Astrocyte (in vitro differentiated cells and primary cell): ENCODE measurements around the gene ZNF436.

ENCODE experiments used
- EZH2 ChIP-seq: IDR thresholded peaks from 2 replicates; pipeline ENCODE4 v1.6.1; 2012; ENCODE audit warnings: mild to moderate bottlenecking, low read length, inconsistent platforms; ENCODE audit not compliant: insufficient read depth
- TF ChIP-seq, protein P1 (sequence below): IDR thresholded peaks from 2 replicates; pipeline ENCODE4 v1.5.1; 2011; ENCODE audit warnings: low read depth, mild to moderate bottlenecking, inconsistent platforms, low read length, moderate library complexity; ENCODE audit not compliant: insufficient read depth

DNA sequence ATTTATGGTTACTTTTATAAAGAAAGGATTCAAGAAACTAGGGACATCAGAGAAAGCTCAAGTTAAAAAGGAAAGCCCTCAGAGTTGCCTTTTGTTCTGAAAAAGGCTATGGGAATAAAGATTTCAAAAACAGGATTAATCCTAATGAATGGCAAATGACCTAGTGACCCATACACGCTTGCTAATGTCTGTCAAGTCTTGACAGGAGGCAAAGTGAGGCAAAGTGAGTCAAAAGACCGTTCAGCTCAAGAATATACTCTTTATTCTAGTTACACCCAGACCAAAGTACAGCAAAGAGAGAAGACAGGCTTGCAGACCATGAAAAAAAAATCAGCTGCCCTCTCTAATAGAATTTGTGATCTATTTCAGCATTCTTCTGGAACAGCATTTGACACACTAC, 3.5 kb downstream of the ZNF436 start:
- TF ChIP-seq EZH2 = no peak
- TF ChIP-seq, protein P1, sequence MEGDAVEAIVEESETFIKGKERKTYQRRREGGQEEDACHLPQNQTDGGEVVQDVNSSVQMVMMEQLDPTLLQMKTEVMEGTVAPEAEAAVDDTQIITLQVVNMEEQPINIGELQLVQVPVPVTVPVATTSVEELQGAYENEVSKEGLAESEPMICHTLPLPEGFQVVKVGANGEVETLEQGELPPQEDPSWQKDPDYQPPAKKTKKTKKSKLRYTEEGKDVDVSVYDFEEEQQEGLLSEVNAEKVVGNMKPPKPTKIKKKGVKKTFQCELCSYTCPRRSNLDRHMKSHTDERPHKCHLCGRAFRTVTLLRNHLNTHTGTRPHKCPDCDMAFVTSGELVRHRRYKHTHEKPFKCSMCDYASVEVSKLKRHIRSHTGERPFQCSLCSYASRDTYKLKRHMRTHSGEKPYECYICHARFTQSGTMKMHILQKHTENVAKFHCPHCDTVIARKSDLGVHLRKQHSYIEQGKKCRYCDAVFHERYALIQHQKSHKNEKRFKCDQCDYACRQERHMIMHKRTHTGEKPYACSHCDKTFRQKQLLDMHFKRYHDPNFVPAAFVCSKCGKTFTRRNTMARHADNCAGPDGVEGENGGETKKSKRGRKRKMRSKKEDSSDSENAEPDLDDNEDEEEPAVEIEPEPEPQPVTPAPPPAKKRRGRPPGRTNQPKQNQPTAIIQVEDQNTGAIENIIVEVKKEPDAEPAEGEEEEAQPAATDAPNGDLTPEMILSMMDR = no peak
